GM23248 (cell line): Measurements from ENCODE around the gene VCL. TPM values are rescaled to one million over a fixed set of nuclear protein-coding genes. Genes with fewer than 3 reads are reported as not detected.

Experiments
- DNase-seq: peaks from one replicate; pipeline ENCODE4 v3.0.0-alpha.2; 2015
- H2AFZ ChIP-seq: fragments of 200-600 bp; sonication (generic); 2 replicates; pipeline ENCODE4 v1.6.1; 2016; ENCODE audit warnings: antibody characterized with exemption
- H3F3A ChIP-seq: fragments of 200-600 bp; sonication (generic); 2 replicates; pipeline ENCODE4 v1.6.1; 2016; ENCODE audit warnings: mild to moderate bottlenecking, antibody characterized with exemption, mixed run types; ENCODE audit not compliant: insufficient read depth
- H3K27ac ChIP-seq: fragments of 200-600 bp; sonication (generic); 2 replicates; pipeline ENCODE4 v1.5.1; 2016; ENCODE audit warnings: mild to moderate bottlenecking
- H3K27me3 ChIP-seq: fragments of 200-600 bp; sonication (generic); replicated peaks from 2 replicates; pipeline ENCODE4 v1.6.1; 2016; ENCODE audit warnings: mild to moderate bottlenecking; ENCODE audit not compliant: insufficient read depth
- H3K36me3 ChIP-seq: fragments of 200-600 bp; sonication (generic); 2 replicates; pipeline ENCODE4 v1.6.1; 2016; ENCODE audit warnings: low read depth, mild to moderate bottlenecking
- H3K4me1 ChIP-seq: fragments of 200-600 bp; sonication (generic); 2 replicates; pipeline ENCODE4 v1.6.1; 2016; ENCODE audit warnings: mild to moderate bottlenecking; ENCODE audit not compliant: insufficient read depth
- H3K4me2 ChIP-seq: fragments of 200-600 bp; sonication (generic); one replicate; pipeline ENCODE4 v1.6.1; 2016; ENCODE audit warnings: mild to moderate bottlenecking; ENCODE audit not compliant: unreplicated experiment
- H3K4me3 ChIP-seq: fragments of 200-600 bp; sonication (generic); 2 replicates; pipeline ENCODE4 v1.5.1; 2016; ENCODE audit warnings: mild to moderate bottlenecking
- H3K79me2 ChIP-seq: fragments of 200-600 bp; sonication (generic); 2 replicates; pipeline ENCODE4 v1.6.1; 2016; ENCODE audit warnings: mild to moderate bottlenecking; ENCODE audit not compliant: insufficient read depth
- H3K9ac ChIP-seq: fragments of 200-600 bp; sonication (generic); 2 replicates; pipeline ENCODE4 v1.6.1; 2016; ENCODE audit warnings: mild to moderate bottlenecking
- H3K9me2 ChIP-seq: fragments of 200-600 bp; sonication (generic); 2 replicates; pipeline ENCODE4 v1.6.1; 2016; ENCODE audit warnings: mixed run types, mild to moderate bottlenecking, moderate library complexity; ENCODE audit not compliant: insufficient read depth
- H3K9me3 ChIP-seq: fragments of 200-600 bp; sonication (generic); one replicate; pipeline ENCODE4 v1.6.1; 2017; ENCODE audit warnings: low read depth
- H4K20me1 ChIP-seq: fragments of 200-600 bp; sonication (generic); 2 replicates; pipeline ENCODE4 v1.6.0; 2016; ENCODE audit not compliant: insufficient read depth
- EZH2 ChIP-seq: fragments of 200-600 bp; sonication (generic); IDR thresholded peaks from 2 replicates; pipeline ENCODE4 v1.6.1; 2018; ENCODE audit warnings: antibody characterized with exemption, mild to moderate bottlenecking; ENCODE audit not compliant: insufficient read depth, poor library complexity, severe bottlenecking
- EZH2phosphoT487 ChIP-seq: fragments of 200-600 bp; sonication (generic); IDR thresholded peaks from 2 replicates; pipeline ENCODE4 v1.6.1; 2018; ENCODE audit warnings: antibody characterized with exemption, moderate library complexity, mild to moderate bottlenecking, low read depth; ENCODE audit not compliant: insufficient read depth
- WGBS, 2 experiments: methylation state at CpG; one replicate each; pipeline ENCODE4 v1.1.6; 2015 to 2017; ENCODE audit warnings: low lambda C conversion rate in 2 of 2, low coverage in 1 of 2; ENCODE audit errors: missing lambda C conversion rate in 2 of 2; 5-methylcytosine and 5-hydroxymethylcytosine counted together
- in situ Hi-C: fragments of 300-500 bp; cut with MboI; formaldehyde crosslinking; loops from 2 replicates; pipeline ENCODE4 v1.15.0; 2020
- polyA plus RNA-seq: library from polyadenylated mRNA; unstranded; fragments of >200 nt; fragmentation: Nextera tagmentation; extraction: Ambion mirVana; gene quantifications from 2 replicates; pipeline ENCODE4 v1.2.1, GENCODE V29; 2016
- total RNA-seq: library from RNA; depleted of rRNA; stranded (reverse); fragments of >200 nt; shearing (Covaris generic); gene quantifications from 2 replicates; pipeline ENCODE4 v1.2.3, GENCODE V29; 2014; rRNA removed

The VCL gene
- total and polyA plus RNA-seq, 2 experiments from 2014 or later: 177 to 235 TPM

- H3K4me3 ChIP-seq: no peak overlapping the region
- no peaks in the 10 kb centered on the region for H3K36me3 ChIP-seq
- 93 to 96% methylated on average over 3 of the region's 3 CpGs for WGBS, 2 experiments
- in situ Hi-C loops: no loop called here
- no peaks in the 10 kb centered on the region for H4K20me1 ChIP-seq
- H3K27me3 ChIP-seq: no peaks in the 10 kb centered on the region
- H3K27ac ChIP-seq: no peak overlapping the region
- H2AFZ ChIP-seq: no peak overlapping the region
- no peaks in the 10 kb centered on the region for H3K9me3 ChIP-seq
- TF ChIP-seq EZH2phosphoT487: no peak
- TF ChIP-seq EZH2: no peak
- no peaks in the 10 kb centered on the region for H3F3A ChIP-seq
- no peak overlapping the region for H3K4me2 ChIP-seq
- H3K9me2 ChIP-seq: no peaks in the 10 kb centered on the region
- H3K79me2 ChIP-seq: no peaks in the 10 kb centered on the region; the same call in 1 of the 2 replicates
- no peak overlapping the region for H3K9ac ChIP-seq
- H3K4me1 ChIP-seq: peaks cover 7% of the 10 kb centered on the region; the same call in 1 of the 2 replicates
- DNase-seq: no peak
Measured at GRCh38 chr10:74163319-74164068, 165.6 kb downstream of the VCL start.

DNA sequence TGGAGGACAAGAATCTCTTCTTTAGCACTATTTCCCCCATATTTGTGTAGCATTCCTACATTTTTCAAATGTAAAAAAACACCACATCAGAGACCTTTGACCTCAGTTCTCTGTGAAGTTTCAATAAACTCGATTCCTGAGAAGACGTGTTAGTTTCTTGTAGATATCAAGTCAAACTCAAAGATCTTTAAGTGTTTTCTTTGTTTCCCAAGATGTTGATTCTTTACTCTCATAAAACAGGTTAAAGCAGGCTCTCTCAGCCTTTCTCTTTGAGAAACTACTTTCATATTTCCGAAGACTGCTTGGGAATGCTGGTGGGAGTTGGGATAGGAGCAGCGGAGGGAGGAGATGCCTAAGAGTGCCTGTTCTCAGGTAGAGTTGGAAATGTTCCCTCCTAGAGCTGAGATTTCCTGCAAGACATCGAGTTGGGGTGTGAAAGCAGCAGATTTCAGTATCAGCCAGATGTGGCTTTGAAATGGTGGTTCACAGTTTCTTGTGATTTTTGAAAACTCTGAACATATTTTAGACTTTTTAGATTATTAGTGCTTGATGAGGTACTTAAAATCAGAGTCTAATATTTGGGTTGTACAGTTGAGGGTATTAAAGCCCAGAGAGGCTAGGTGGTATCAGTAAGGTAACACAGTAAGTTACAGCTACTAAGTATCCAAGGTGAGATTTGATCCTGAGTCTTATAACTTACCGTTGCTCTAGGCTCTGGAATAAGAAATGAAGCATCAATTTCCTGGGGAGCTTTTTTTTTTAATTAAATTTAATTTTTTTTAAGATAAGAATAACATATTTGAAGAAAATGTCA, 167.0 kb downstream of the VCL start:
- Histone ChIP-seq H3K4me1 (peaks cover 7% of the 10 kb centered on the region; the same call in 1 of the 2 replicates), H3K9me3 (no peaks in the 10 kb centered on the region), H2AFZ (no peak overlapping the region), H4K20me1 (no peaks in the 10 kb centered on the region), H3K36me3 (no peaks in the 10 kb centered on the region), H3K9me2 (no peaks in the 10 kb centered on the region), H3K27ac (no peak overlapping the region), H3K4me3 (no peak overlapping the region), H3K9ac (no peak overlapping the region), H3K27me3 (no peaks in the 10 kb centered on the region), H3F3A (no peaks in the 10 kb centered on the region), H3K79me2 (no peaks in the 10 kb centered on the region; the same call in 1 of the 2 replicates), H3K4me2 (no peak overlapping the region)
- WGBS, 2 experiments: 69 to 73% methylated on average over 6 of the region's 6 CpGs
- in situ Hi-C loops: no loop called here
- TF ChIP-seq EZH2phosphoT487: no peak
- no peak for TF ChIP-seq EZH2
- no peak for DNase-seq

- no peaks in the 10 kb centered on the region for H3K9me3 ChIP-seq
- H3K9me2 ChIP-seq: no peaks in the 10 kb centered on the region
- no peak overlapping the region for H2AFZ ChIP-seq
- H4K20me1 ChIP-seq: no peaks in the 10 kb centered on the region
- WGBS, 2 experiments: 38 to 46% methylated on average over 2 of the region's 2 CpGs
- peak; percentile 23 for DNase-seq
- H3K27ac ChIP-seq: no peak overlapping the region
- H3K4me1 ChIP-seq: peaks cover 7% of the 10 kb centered on the region; the same call in 1 of the 2 replicates
- no peaks in the 10 kb centered on the region for H3K36me3 ChIP-seq
- in situ Hi-C loops: no loop called here
- no peak overlapping the region for H3K4me3 ChIP-seq
- no peak overlapping the region for H3K4me2 ChIP-seq
- no peaks in the 10 kb centered on the region for H3K27me3 ChIP-seq
- no peaks in the 10 kb centered on the region; the same call in 1 of the 2 replicates for H3K79me2 ChIP-seq
- TF ChIP-seq EZH2: no peak
- no peak for TF ChIP-seq EZH2phosphoT487
- H3K9ac ChIP-seq: no peak overlapping the region
- no peaks in the 10 kb centered on the region for H3F3A ChIP-seq
Measured at GRCh38 chr10:74165530-74165901, 167.6 kb downstream of the VCL start.

DNA sequence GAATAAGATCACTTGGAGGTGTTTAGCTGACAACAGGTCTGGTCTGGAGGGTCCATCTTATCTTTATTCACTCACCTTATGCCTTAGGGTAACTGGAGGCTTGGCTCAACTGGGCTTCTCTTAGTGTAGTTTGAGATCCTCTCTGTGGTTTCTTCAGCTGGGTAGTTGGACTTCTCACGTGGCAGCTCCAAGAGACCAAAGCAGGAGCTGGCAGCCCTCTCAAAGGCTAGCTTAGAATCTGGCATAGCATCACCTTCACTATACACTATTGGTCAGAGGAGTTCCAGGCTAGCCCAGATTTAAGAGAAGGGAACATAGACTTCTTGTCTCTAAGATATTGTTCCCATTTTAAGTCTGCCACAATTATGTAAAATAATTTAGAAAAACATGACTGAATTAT, 169.5 kb downstream of the VCL start:
- Histone ChIP-seq H2AFZ (no peak overlapping the region), H3K36me3 (no peaks in the 10 kb centered on the region), H3K9me2 (no peaks in the 10 kb centered on the region), H3K9ac (no peak overlapping the region), H3K79me2 (no peaks in the 10 kb centered on the region; the same call in 1 of the 2 replicates), H3K4me3 (no peak overlapping the region), H3K4me2 (no peak overlapping the region), H3K9me3 (no peaks in the 10 kb centered on the region), H3K27me3 (no peaks in the 10 kb centered on the region), H3K27ac (no peak overlapping the region), H4K20me1 (no peaks in the 10 kb centered on the region), H3F3A (no peaks in the 10 kb centered on the region), H3K4me1 (peaks cover 7% of the 10 kb centered on the region; the same call in 1 of the 2 replicates)
- DNase-seq: no peak
- in situ Hi-C loops: no loop called here
- WGBS, 2 experiments: 85 to 95% methylated on average over 1 of the region's 1 CpG
- TF ChIP-seq EZH2phosphoT487: no peak
- no peak for TF ChIP-seq EZH2

Other genes with a start within 250 kb of the VCL start
- gene CHCHD1, start 216.1 kb upstream of the VCL start, total RNA-seq: 23.1 and 26.9 TPM in 2 replicates
- 66.3 and 73.0 TPM in 2 replicates for gene CHCHD1, start 216.1 kb upstream of the VCL start, polyA plus RNA-seq
- gene ZSWIM8, start 212.5 kb upstream of the VCL start, total RNA-seq: 44.4 and 61.5 TPM in 2 replicates
- gene ZSWIM8, start 212.5 kb upstream of the VCL start, polyA plus RNA-seq: 24.3 and 25.5 TPM in 2 replicates
- gene NDST2, start 186.5 kb upstream of the VCL start, total RNA-seq: 26.8 and 50.0 TPM in 2 replicates
- 27.4 and 30.9 TPM in 2 replicates for gene NDST2, start 186.5 kb upstream of the VCL start, polyA plus RNA-seq
- 25.7 and 29.1 TPM in 2 replicates for gene CAMK2G, start 123.6 kb upstream of the VCL start, total RNA-seq
- gene CAMK2G, start 123.6 kb upstream of the VCL start, polyA plus RNA-seq: 24.3 and 28.2 TPM in 2 replicates
- 13.3 and 13.8 TPM in 2 replicates for gene PLAU, start 87.0 kb upstream of the VCL start, total RNA-seq
- gene PLAU, start 87.0 kb upstream of the VCL start, polyA plus RNA-seq: 26.0 and 26.1 TPM in 2 replicates
- gene AP3M1, start 152.7 kb downstream of the VCL start, total RNA-seq: 22.4 and 35.6 TPM in 2 replicates
- gene AP3M1, start 152.7 kb downstream of the VCL start, polyA plus RNA-seq: 29.1 and 33.4 TPM in 2 replicates
- gene ADK, start 153.1 kb downstream of the VCL start, total RNA-seq: 29.3 and 43.7 TPM in 2 replicates
- 72.5 and 75.1 TPM in 2 replicates for gene ADK, start 153.1 kb downstream of the VCL start, polyA plus RNA-seq